IPS-20b (cell line): Measurements from ENCODE around the gene CHRNE.
A peak's percentile ranks its signal among the peaks of the same experiment; 100 is the strongest.

Experiments used
- H3K27ac ChIP-seq: one replicate; pipeline ENCODE4 v1.5.1; 2013; ENCODE audit warnings: low read length
- H3K27me3 ChIP-seq: 2 replicates; pipeline ENCODE4 v1.6.1; 2013; ENCODE audit warnings: mild to moderate bottlenecking, low read length, inconsistent platforms; ENCODE audit not compliant: insufficient read depth
- H3K36me3 ChIP-seq: 2 replicates; pipeline ENCODE4 v1.6.1; 2013; ENCODE audit warnings: low read depth, mild to moderate bottlenecking, inconsistent platforms, low read length, moderate library complexity; ENCODE audit not compliant: insufficient read depth
- H3K4me1 ChIP-seq: 2 replicates; pipeline ENCODE4 v1.6.1; 2013; ENCODE audit warnings: mild to moderate bottlenecking, control low read depth, inconsistent platforms, low read length, moderate library complexity; ENCODE audit not compliant: insufficient read depth
- H3K4me3 ChIP-seq: 2 replicates; pipeline ENCODE4 v1.5.1; 2013; ENCODE audit warnings: mild to moderate bottlenecking, low read length, inconsistent platforms
- H3K9ac ChIP-seq: 2 replicates; pipeline ENCODE4 v1.6.1; 2013; ENCODE audit warnings: low read depth, mild to moderate bottlenecking, inconsistent platforms, low read length, moderate library complexity
- H3K9me3 ChIP-seq: 2 replicates; pipeline ENCODE4 v1.6.1; 2013; ENCODE audit warnings: mild to moderate bottlenecking, low read depth, low read length, inconsistent platforms; ENCODE audit not compliant: insufficient read depth

Gene CHRNE

DNA sequence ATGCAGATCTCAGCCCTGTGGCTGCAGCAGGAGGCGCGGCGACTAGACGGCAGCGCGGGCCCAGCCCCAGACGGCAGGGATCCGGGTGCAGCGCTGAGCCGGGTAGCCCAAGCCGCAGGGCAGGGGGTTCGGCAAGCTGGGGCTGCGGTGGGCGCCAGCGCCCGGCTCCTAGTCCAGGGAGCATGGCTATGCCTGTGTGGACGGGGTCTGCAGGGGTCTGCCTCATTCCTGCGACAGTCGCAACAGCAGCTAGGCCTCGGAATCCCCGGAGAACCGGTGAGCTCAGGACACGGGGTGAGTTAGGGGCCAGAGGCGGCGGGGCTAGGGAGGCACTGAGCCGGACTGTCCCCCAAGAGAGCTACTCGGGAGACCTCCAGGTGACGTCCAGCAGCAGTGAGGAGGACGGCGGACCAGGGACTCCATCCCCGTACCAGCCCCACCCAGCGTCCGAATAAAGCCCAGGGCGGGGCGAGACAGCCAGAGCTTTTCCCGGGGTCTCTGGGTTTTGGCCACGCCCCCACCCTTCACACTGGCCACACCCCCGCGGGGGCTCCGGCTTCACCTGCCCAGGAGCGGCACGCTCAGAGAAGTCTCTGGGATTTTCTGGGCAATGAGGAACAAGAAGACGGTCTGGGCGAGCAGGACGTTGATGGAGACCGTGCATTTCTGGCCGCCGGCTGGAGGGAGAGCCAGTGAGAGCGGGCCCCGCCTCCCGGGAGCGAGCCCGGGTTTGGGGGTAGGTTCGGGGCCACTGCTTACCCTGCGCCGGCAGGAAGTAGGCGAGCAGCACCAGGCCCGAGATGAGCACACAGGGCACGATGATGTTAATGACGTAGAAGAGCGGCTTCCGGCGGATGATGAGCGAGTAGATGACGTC lies 2.4 kb downstream of the CHRNE start:
- no peak overlapping the region for H3K27ac ChIP-seq
- no peak overlapping the region for H3K9ac ChIP-seq
- peak overlapping the region; percentile 56; the same call in 1 of the 2 replicates for H3K4me3 ChIP-seq
- peaks cover 16% of the 10 kb centered on the region for H3K36me3 ChIP-seq
- peaks cover 6% of the 10 kb centered on the region; the same call in 1 of the 2 replicates for H3K27me3 ChIP-seq
- H3K9me3 ChIP-seq = no peaks in the 10 kb centered on the region
- H3K4me1 ChIP-seq = no peaks in the 10 kb centered on the region

DNA sequence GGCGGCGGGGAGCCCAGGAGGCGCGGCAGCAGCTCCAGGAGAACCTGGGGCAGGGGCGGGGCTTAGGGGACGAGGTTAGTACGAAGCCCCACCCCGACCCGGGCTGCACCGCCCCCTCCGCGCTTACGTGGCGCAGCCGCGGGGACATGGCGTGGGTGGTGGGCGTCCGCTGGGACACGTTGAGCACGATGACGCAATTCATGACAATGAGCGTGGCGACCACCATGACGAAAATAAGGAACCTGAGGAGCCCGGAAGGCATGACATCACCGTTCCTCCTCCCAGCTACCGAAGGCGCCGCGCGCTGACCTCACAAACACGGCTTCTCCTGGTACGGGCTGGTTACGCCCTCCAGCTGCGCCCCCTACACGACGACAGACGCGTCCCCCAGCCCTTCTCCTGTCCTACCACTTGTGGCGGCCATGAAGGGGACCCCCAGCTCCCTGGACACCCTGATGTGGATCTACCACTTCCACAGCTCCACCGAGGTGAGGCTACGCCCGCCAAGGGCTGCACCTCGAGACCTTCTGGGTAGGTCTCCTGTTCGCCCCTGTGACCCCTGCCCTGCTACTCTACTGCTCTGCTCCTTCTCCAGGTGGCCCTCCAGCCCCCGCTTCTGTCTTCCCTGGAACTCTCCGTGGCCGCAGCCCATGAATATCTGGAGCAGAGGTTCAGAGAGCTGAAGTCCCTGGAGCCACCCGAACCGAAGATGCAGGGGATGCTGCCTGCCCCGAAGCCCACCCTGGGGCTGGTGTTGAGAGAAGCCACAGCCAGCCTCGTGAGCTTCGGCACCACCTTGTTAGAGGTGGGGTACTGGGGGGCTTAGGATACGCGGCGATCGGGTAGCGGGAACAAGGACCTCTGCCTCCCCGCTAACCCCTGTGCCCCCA lies 3.3 kb downstream of the CHRNE start, which contains the start of gene C17orf107:
Gene C17orf107, plus strand, starts transcription at position 196 of the 890 bp plus-strand sequence. Its CDS starts 227 bp downstream, at position 423.
- peak within 1 kb of the TSS; percentile 56; the same call in 1 of the 2 replicates for H3K4me3 ChIP-seq

DNA sequence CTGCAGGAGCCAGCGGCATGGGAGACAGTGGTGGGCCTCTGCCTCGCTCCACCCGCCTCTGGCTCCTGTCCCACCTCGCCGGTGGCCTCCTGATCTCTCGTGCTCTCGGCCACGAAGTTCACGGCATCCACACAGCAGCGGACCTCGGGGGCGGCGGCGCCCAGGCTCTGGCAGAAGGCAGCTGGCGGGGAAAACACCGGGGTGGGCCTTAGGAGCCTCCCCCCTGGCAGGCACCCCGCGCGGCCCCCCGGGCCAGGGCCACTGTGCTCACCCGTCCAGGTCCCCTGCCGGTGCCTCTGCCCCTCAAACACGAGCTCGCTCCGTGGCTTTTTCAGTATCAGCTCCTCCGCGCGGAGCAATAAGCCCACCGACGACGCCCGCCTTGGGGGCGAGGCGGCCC lies 4.0 kb downstream of the CHRNE start:
- no peak overlapping the region for H3K9ac ChIP-seq
- peaks cover 6% of the 10 kb centered on the region; the same call in 1 of the 2 replicates for H3K27me3 ChIP-seq
- H3K4me3 ChIP-seq = peak overlapping the region; percentile 56; the same call in 1 of the 2 replicates
- H3K4me1 ChIP-seq = no peaks in the 10 kb centered on the region
- no peaks in the 10 kb centered on the region for H3K9me3 ChIP-seq
- no peak overlapping the region for H3K27ac ChIP-seq
- H3K36me3 ChIP-seq = peaks cover 32% of the 10 kb centered on the region

More for the DNA sequence above, 3.3 kb downstream of the CHRNE start, which contains the start of gene C17orf107:
- H3K27me3 ChIP-seq = peaks cover 6% of the 10 kb centered on the region; the same call in 1 of the 2 replicates
- no peak within 1 kb of the TSS for H3K27ac ChIP-seq
- peak within 1 kb of the TSS; percentile 45; the same call in 1 of the 2 replicates for H3K9ac ChIP-seq
- peaks cover 25% of the 10 kb centered on the region for H3K36me3 ChIP-seq
- H3K4me1 ChIP-seq = no peaks in the 10 kb centered on the region
- H3K9me3 ChIP-seq = no peaks in the 10 kb centered on the region

DNA sequence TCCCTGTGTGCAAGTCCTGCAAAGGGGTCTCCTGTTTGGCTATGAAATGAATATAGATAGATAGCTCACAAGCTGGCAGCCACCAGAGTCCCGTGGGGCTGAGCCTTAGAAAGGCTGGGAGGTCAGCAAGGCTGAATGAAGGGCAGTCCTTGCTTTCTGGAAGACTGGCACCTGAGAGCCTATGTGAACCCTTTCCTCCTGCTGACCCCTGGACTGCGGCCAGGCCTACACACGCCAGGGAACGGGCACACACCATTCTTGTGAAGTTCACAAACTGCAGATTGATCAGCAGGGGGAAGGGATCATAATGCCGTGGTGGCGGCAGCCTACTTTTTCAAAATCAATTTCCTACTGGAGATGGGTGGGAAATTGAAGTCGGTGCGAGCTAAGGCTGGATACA lies 4.5 kb downstream of the CHRNE start:
- Histone ChIP-seq H3K36me3 (peaks cover 33% of the 10 kb centered on the region), H3K27ac (no peak overlapping the region), H3K27me3 (peaks cover 6% of the 10 kb centered on the region; the same call in 1 of the 2 replicates), H3K4me3 (no peak overlapping the region), H3K9me3 (no peaks in the 10 kb centered on the region), H3K9ac (no peak overlapping the region), H3K4me1 (no peaks in the 10 kb centered on the region)

DNA sequence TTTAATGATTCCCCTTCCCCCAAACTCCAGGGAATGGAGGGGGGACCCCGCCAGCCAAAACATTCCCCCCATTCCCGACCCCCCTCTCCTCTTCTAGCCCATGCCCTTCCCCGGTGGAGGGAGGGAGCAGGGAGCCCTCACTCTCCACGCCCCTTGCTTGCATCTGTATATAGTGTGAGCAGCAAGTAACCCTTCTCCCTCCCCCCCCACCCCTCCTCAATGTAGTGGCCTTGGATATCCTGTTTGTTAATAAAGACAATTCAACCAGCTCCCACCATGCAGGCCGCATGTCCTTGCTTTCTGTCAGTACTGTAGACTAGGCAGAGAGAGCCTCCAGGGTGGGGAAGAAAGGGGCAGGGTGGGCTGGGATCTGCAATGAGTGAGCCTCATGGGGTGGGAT lies 5.1 kb downstream of the CHRNE start:
- Histone ChIP-seq H3K27me3 (peaks cover 6% of the 10 kb centered on the region; the same call in 1 of the 2 replicates), H3K36me3 (peaks cover 39% of the 10 kb centered on the region), H3K4me3 (no peak overlapping the region), H3K4me1 (no peaks in the 10 kb centered on the region), H3K27ac (no peak overlapping the region), H3K9me3 (no peaks in the 10 kb centered on the region), H3K9ac (no peak overlapping the region)

DNA sequence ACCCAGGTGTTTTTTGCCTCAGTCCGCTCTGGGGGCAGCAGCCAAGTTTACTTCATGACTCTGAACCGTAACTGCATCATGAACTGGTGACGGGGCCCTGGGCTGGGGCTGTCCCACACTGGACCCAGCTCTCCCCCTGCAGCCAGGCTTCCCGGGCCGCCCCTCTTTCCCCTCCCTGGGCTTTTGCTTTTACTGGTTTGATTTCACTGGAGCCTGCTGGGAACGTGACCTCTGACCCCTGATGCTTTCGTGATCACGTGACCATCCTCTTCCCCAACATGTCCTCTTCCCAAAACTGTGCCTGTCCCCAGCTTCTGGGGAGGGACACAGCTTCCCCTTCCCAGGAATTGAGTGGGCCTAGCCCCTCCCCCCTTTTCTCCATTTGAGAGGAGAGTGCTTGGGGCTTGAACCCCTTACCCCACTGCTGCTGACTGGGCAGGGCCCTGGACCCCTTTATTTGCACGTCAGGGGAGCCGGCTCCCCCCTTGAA lies 5.7 kb downstream of the CHRNE start:
- H3K4me1 ChIP-seq = no peaks in the 10 kb centered on the region
- no peak overlapping the region for H3K9ac ChIP-seq
- H3K9me3 ChIP-seq = no peaks in the 10 kb centered on the region
- H3K4me3 ChIP-seq = no peak overlapping the region
- no peak overlapping the region for H3K27ac ChIP-seq
- H3K36me3 ChIP-seq = peaks cover 42% of the 10 kb centered on the region
- peaks cover 6% of the 10 kb centered on the region; the same call in 1 of the 2 replicates for H3K27me3 ChIP-seq

DNA sequence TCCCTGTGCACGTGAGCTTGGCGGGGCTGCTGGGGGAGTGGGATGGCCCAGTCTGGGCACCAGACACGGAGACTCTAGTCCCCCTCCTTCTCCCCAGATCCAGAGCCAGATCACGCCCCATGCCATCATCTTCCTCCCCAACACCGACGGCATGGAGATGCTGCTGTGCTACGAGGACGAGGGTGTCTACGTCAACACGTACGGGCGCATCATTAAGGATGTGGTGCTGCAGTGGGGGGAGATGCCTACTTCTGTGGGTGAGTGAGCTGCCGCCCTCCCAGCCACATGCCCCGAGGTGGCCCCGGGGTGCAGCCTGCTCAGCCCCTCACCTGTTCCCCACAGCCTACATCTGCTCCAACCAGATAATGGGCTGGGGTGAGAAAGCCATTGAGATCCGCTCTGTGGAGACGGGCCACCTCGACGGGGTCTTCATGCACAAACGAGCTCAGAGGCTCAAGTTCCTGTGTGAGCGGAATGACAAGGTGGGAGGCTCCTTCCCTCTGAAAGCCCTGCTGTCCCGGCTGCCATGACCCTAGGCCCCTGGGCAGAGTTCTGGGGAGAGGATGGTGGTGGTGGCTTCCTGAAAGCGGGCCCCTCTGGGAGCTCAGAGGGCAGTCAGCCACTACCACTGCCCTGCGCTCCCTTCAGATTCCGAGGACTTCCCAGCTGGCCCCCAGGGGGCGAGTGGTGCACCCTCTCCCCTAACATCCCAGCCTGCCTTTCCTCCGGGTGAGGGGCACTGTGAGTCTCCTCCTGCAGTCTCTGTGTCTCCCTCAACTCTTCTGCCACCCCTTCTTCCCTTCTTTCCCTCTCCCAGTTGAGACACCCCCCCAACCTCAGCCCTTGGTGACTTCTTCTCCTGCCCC lies 6.3 kb downstream of the CHRNE start:
- Histone ChIP-seq H3K27ac (no peak overlapping the region), H3K27me3 (peaks cover 6% of the 10 kb centered on the region; the same call in 1 of the 2 replicates), H3K36me3 (peaks cover 46% of the 10 kb centered on the region), H3K9me3 (no peaks in the 10 kb centered on the region), H3K4me3 (no peak overlapping the region), H3K4me1 (no peaks in the 10 kb centered on the region), H3K9ac (no peak overlapping the region)

DNA sequence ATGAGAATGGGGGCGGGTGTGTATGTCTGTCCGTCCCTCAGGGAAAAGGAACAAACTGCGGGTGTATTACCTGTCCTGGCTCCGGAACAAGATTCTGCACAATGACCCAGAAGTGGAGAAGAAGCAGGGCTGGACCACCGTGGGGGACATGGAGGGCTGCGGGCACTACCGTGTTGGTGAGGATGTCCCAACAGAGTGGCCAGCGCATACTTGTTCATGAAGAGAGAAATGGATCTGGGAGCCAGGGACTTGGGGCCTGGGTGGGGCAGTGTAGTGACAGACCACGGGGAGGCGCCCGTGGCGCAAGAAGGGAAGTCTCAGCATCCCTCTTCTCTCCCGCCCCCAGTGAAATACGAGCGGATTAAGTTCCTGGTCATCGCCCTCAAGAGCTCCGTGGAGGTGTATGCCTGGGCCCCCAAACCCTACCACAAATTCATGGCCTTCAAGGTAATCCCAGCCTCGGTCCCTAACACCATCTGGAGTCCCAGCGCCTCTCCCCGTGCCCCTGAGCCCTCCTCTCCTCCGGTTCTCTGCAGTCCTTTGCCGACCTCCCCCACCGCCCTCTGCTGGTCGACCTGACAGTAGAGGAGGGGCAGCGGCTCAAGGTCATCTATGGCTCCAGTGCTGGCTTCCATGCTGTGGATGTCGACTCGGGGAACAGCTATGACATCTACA lies 7.1 kb downstream of the CHRNE start:
- Histone ChIP-seq H3K27ac (no peak overlapping the region), H3K9ac (no peak overlapping the region), H3K4me1 (no peaks in the 10 kb centered on the region), H3K9me3 (no peaks in the 10 kb centered on the region), H3K27me3 (peaks cover 6% of the 10 kb centered on the region; the same call in 1 of the 2 replicates), H3K36me3 (peaks cover 54% of the 10 kb centered on the region), H3K4me3 (no peak overlapping the region)

DNA sequence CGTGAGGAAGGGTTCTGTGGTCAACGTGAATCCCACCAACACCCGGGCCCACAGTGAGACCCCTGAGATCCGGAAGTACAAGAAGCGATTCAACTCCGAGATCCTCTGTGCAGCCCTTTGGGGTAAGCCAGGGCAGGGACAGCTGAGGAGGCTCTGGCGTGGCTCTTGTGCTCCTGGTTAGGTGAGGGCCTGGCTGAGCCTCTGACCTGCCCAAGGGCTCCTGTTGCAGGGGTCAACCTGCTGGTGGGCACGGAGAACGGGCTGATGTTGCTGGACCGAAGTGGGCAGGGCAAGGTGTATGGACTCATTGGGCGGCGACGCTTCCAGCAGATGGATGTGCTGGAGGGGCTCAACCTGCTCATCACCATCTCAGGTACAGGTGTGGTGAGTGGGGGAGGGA lies 7.8 kb downstream of the CHRNE start:
- Histone ChIP-seq H3K9me3 (no peaks in the 10 kb centered on the region), H3K27ac (no peak overlapping the region), H3K4me3 (no peak overlapping the region), H3K4me1 (no peaks in the 10 kb centered on the region), H3K9ac (no peak overlapping the region), H3K36me3 (peaks cover 61% of the 10 kb centered on the region), H3K27me3 (peaks cover 6% of the 10 kb centered on the region; the same call in 1 of the 2 replicates)

DNA sequence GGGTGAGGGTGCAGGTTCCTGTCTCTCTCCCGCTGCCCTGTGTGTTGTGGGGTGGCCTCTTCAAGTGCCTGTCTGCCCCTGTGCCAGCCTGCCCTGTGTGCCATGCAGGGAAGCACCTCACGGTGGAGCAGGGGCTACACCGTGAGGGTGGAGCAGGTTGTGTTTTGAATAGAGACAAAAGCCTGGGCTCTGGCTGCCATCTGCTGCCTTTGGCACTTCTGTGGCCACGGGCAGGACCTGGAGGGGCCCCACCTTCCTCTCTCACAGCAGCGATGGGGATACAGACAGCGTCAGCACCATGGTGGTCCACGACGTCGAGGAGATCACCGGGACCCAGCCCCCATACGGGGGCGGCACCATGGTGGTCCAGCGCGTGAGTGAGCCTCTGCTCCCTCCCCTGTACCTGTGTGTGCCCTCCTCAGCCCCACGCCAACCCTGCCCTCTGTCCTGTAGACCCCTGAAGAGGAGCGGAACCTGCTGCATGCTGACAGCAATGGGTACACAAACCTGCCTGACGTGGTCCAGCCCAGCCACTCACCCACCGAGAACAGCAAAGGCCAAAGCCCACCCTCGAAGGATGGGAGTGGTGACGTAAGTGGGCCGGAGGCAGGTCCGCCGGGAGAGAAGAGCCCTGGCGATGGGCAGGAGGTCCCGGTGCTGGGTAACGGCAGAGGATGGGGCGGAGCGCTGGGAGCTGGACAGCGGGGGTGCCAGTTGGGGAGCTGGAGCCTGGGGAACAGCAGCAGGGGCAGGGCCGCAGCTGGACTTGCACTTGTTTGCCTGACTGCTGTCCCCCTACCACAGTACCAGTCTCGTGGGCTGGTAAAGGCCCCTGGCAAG lies 9.0 kb downstream of the CHRNE start:
- Histone ChIP-seq H3K9me3 (no peaks in the 10 kb centered on the region), H3K4me1 (no peaks in the 10 kb centered on the region), H3K36me3 (peaks cover 61% of the 10 kb centered on the region), H3K9ac (no peak overlapping the region), H3K4me3 (no peak overlapping the region), H3K27ac (no peak overlapping the region), H3K27me3 (no peaks in the 10 kb centered on the region)
